Rectal smooth muscle tissue (tissue), 1 donor: ENCODE measurements around the gene PNPLA7.
"Not testable (repeated sequence)": the region's sequence is repeated elsewhere in the genome, so short reads cannot be mapped to it uniquely, and the experiment has no call there.

Experiments
- H3K27ac ChIP-seq: one replicate; pipeline ENCODE4 v1.7.0; 2013; ENCODE audit warnings: low read depth, low read length, inconsistent platforms
- H3K27me3 ChIP-seq: one replicate; pipeline ENCODE4 v1.7.0; 2013; ENCODE audit warnings: low read length; ENCODE audit not compliant: control insufficient read depth, insufficient read depth
- H3K36me3 ChIP-seq: one replicate; pipeline ENCODE4 v1.7.0; 2013; ENCODE audit warnings: low read length; ENCODE audit not compliant: control insufficient read depth, insufficient read depth
- H3K4me1 ChIP-seq: one replicate; pipeline ENCODE4 v1.7.0; 2013; ENCODE audit warnings: low read length; ENCODE audit not compliant: control insufficient read depth, insufficient read depth
- H3K4me3 ChIP-seq: one replicate; pipeline ENCODE4 v1.7.0; 2013; ENCODE audit warnings: low read length
- H3K9ac ChIP-seq: one replicate; pipeline ENCODE4 v1.7.0; 2013; ENCODE audit warnings: low read length

PNPLA7 gene

GRCh38 chr9:137550231-137550621, at the start of gene PNPLA7:
TSS of gene PNPLA7 (minus strand) at chr9:137550402. CDS start at chr9:137550197, 205 bp downstream.
- peak within 1 kb of the TSS; percentile 77 for H3K27ac ChIP-seq
- H3K4me3 ChIP-seq = peak within 1 kb of the TSS; percentile 76
- no peaks in the 10 kb centered on the region for H3K4me1 ChIP-seq
- H3K27me3 ChIP-seq = no peaks in the 10 kb centered on the region
- H3K36me3 ChIP-seq = no peaks in the 10 kb centered on the region
- H3K9ac ChIP-seq = peak within 1 kb of the TSS; percentile 39

DNA sequence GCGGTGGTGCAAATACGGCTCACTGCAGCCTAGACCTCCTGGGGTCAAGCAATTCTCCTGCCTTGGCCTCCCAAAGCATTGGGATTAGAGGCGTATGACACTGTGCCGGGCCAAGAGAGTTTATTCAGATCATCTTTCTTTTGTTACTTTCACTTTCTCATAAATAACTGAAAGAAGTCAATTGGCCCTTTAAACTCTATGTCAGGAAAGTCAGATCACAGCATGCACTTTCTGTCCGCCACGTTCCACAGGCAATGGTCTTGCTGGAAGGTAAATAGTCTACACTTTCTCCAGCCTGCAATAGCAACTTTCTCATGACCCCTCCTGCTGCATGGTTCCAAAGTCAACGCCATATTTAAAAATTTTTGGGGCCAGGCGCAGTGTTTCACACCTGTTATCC, 48.7 kb upstream of the PNPLA7 start:
- no peak overlapping the region for H3K27ac ChIP-seq

DNA sequence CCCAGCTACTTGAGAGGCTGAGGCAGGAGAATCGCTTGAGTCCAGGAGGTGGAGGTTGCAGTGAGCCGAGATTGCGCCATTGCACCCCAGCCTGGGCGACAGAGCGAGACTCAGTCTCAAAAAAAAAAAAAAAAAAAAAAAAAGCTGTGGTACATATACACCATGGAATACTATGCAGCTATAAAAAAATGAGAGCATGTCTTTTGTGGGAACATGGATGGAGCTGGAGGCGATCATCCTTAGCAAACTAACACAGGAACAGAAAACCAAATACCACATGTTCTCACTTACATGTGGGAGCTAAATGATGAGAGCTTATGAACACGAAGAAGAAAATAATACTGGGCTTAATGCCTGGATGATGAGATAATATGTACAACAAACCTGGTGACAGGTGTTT, 46.4 kb upstream of the PNPLA7 start:
- not testable (repeated sequence) for H3K27ac ChIP-seq, H3K36me3 ChIP-seq, H3K9ac ChIP-seq, H3K4me1 ChIP-seq, H3K4me3 ChIP-seq, H3K27me3 ChIP-seq

More for the DNA sequence above, 48.7 kb upstream of the PNPLA7 start:
- H3K9ac ChIP-seq = no peak overlapping the region
- H3K4me3 ChIP-seq = no peak overlapping the region
- no peaks in the 10 kb centered on the region for H3K4me1 ChIP-seq
- H3K27me3 ChIP-seq = no peaks in the 10 kb centered on the region
- no peaks in the 10 kb centered on the region for H3K36me3 ChIP-seq

DNA sequence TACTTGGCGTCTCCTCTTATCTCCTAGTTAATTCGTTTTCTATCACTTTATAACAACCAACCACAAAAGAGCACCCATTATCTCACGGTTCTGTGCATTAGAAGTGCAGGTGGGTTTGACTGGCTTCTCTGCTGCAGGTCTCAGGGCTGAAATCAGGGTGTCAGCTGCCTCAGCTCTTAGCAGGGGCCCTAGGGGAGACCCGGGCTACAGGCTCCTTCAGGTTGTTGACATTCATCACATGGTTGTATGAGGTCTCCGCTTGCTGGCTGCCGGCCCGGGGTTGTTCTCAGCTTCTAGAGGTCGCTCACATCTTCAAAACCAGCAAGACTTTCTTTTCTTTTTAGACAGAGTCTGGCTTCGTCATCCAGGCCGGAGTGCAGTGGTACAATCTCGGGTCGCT, 43.0 kb upstream of the PNPLA7 start:
- H3K4me1 ChIP-seq = peaks cover 8% of the 10 kb centered on the region
- no peaks in the 10 kb centered on the region for H3K27me3 ChIP-seq
- peaks cover under 1% of the 10 kb centered on the region for H3K36me3 ChIP-seq
- no peak overlapping the region for H3K27ac ChIP-seq
- no peak overlapping the region for H3K9ac ChIP-seq
- no peak overlapping the region for H3K4me3 ChIP-seq

- Histone ChIP-seq H3K4me1 (peaks cover 8% of the 10 kb centered on the region), H3K36me3 (peaks cover 3% of the 10 kb centered on the region), H3K4me3 (no peak overlapping the region), H3K27me3 (no peaks in the 10 kb centered on the region), H3K9ac (no peak overlapping the region), H3K27ac (no peak overlapping the region)
Measured at GRCh38 chr9:137592767-137593166, 42.6 kb upstream of the PNPLA7 start.

GRCh38 chr9:137590469-137591383, 40.5 kb upstream of the PNPLA7 start, which contains the start of gene ZMYND19:
TSS of gene ZMYND19 (minus strand) at chr9:137590512. CDS start at chr9:137590263, 249 bp downstream.
- Histone ChIP-seq H3K27ac (no peak within 1 kb of the TSS), H3K27me3 (no peaks in the 10 kb centered on the region), H3K4me3 (peak within 1 kb of the TSS; percentile 84), H3K36me3 (peaks cover 6% of the 10 kb centered on the region), H3K9ac (peak within 1 kb of the TSS; percentile 6), H3K4me1 (peaks cover 8% of the 10 kb centered on the region)

- no peak overlapping the region for H3K27ac ChIP-seq
- H3K36me3 ChIP-seq = peaks cover 9% of the 10 kb centered on the region
- H3K27me3 ChIP-seq = no peaks in the 10 kb centered on the region
- H3K4me1 ChIP-seq = peaks cover 8% of the 10 kb centered on the region
- H3K4me3 ChIP-seq = peak overlapping the region; percentile 65
- no peak overlapping the region for H3K9ac ChIP-seq
Measured at GRCh38 chr9:137590123-137590468, 39.9 kb upstream of the PNPLA7 start.

- Histone ChIP-seq H3K36me3 (peaks cover 9% of the 10 kb centered on the region), H3K4me1 (peaks cover 8% of the 10 kb centered on the region), H3K9ac (peak overlapping the region; percentile 6), H3K27ac (no peak overlapping the region), H3K4me3 (peak overlapping the region; percentile 65), H3K27me3 (no peaks in the 10 kb centered on the region)
Measured at GRCh38 chr9:137589441-137590122, 39.4 kb upstream of the PNPLA7 start.

DNA sequence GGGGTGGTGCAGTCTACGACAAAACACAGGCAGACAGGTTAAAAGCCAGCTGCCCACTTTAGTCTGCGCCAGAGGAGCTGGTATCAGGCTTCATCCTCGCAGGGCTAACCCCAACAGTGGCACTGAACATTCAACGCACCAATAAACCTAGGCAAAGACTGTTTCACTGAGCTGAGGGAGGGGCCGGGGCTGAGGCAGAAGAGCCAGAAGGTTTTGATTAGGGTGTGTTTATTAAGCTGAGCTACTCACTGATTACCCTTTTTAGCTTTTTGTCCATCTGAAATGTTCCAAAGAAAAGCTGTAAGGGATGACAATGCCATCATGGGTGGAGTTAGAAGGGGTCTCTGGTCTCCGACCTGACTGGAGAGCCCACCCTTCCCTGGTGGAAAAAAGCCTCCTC, 38.7 kb upstream of the PNPLA7 start:
- Histone ChIP-seq H3K9ac (no peak overlapping the region), H3K27ac (no peak overlapping the region)

GRCh38 chr9:137588311-137588710, 38.1 kb upstream of the PNPLA7 start:
- Histone ChIP-seq H3K27ac (no peak overlapping the region), H3K4me3 (no peak overlapping the region), H3K9ac (no peak overlapping the region), H3K4me1 (peaks cover 8% of the 10 kb centered on the region), H3K27me3 (no peaks in the 10 kb centered on the region), H3K36me3 (peaks cover 10% of the 10 kb centered on the region)

More for the DNA sequence above, 38.7 kb upstream of the PNPLA7 start:
- Histone ChIP-seq H3K4me1 (peaks cover 8% of the 10 kb centered on the region), H3K36me3 (peaks cover 9% of the 10 kb centered on the region), H3K27me3 (no peaks in the 10 kb centered on the region), H3K4me3 (peak overlapping the region; percentile 65)

DNA sequence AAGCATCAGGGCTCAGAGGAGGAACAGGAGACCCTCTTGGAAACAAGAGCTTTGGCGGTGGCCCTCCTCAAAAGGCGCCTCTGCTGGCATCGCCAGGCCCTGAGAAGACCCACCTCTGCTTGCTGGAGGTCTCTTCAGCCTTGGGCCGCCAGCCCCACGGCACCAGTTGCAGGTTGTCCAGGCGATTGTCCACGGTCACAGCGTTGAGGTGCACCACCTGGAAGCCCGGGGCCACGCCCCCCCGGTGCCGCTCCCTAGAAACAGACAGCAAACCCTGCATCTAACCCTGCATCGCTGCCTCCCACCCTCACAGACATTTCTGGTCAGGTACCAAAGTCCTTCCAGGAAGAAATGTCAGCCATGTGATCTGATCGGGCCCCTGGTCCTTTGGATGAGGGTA, 36.7 kb upstream of the PNPLA7 start:
- Histone ChIP-seq H3K4me3 (no peak overlapping the region), H3K36me3 (peaks cover 22% of the 10 kb centered on the region), H3K27me3 (no peaks in the 10 kb centered on the region), H3K4me1 (peaks cover 8% of the 10 kb centered on the region), H3K9ac (no peak overlapping the region), H3K27ac (no peak overlapping the region)

- peaks cover 25% of the 10 kb centered on the region for H3K36me3 ChIP-seq
Measured at GRCh38 chr9:137583957-137584356, 33.8 kb upstream of the PNPLA7 start.

More at GRCh38 chr9:137583957-137584356, 33.8 kb upstream of the PNPLA7 start:
- H3K4me1 ChIP-seq = peaks cover 2% of the 10 kb centered on the region
- no peaks in the 10 kb centered on the region for H3K27me3 ChIP-seq
- H3K9ac ChIP-seq = no peak overlapping the region
- no peak overlapping the region for H3K27ac ChIP-seq
- H3K4me3 ChIP-seq = no peak overlapping the region
